SH-SY5Y (cell line): ENCODE data around the gene SMARCD3.
A peak's percentile ranks its signal among the peaks of the same experiment; 100 is the strongest.

ENCODE experiments used
- GATA2 ChIP-seq: IDR thresholded peaks from 2 replicates; pipeline ENCODE4 v1.6.1; 2011; ENCODE audit warnings: mild to moderate bottlenecking, low read depth, low read length
- GATA3 ChIP-seq: IDR thresholded peaks from 2 replicates; pipeline ENCODE4 v1.6.1; 2011; ENCODE audit warnings: low read depth, mild to moderate bottlenecking, low read length, moderate library complexity

SMARCD3 gene

GRCh38 chr7:151239837-151240459 lies 8.5 kb downstream of the SMARCD3 start:
- TF ChIP-seq GATA3: no peak
- TF ChIP-seq GATA2: no peak

- TF ChIP-seq GATA3: no peak
These were observed 9.3 kb downstream of the SMARCD3 start for GRCh38 chr7:151238924-151239836.

- TF ChIP-seq GATA3: no peak
- no peak for TF ChIP-seq GATA2
These were observed 10.2 kb downstream of the SMARCD3 start for GRCh38 chr7:151238190-151238810.

GRCh38 chr7:151237244-151238189 lies 11.0 kb downstream of the SMARCD3 start:
- TF ChIP-seq GATA3 (no peak), GATA2 (no peak)

- no peak for TF ChIP-seq GATA3
- TF ChIP-seq GATA2: no peak
These were observed 12.1 kb downstream of the SMARCD3 start for GRCh38 chr7:151236406-151236805.

GRCh38 chr7:151235091-151235787 lies 13.3 kb downstream of the SMARCD3 start:
- TF ChIP-seq GATA3: no peak
- TF ChIP-seq GATA2: no peak

- TF ChIP-seq GATA3: no peak
These were observed 14.7 kb downstream of the SMARCD3 start for GRCh38 chr7:151233804-151234203.

GRCh38 chr7:151232917-151233701 lies 15.4 kb downstream of the SMARCD3 start:
- TF ChIP-seq GATA2 (peak; percentile 53; the same call in 1 of the 2 replicates), GATA3 (no peak)

- peak; percentile 17; the same call in 1 of the 2 replicates for TF ChIP-seq GATA2
- no peak for TF ChIP-seq GATA3
These were observed 16.2 kb downstream of the SMARCD3 start, which contains the start of gene CHPF2 for GRCh38 chr7:151232091-151232916. Gene CHPF2, plus strand, starts transcription at chr7:151232483. Its CDS starts 1,529 bp downstream, at chr7:151234012.

- TF ChIP-seq GATA3 (no peak), GATA2 (no peak)
These were observed 17.4 kb downstream of the SMARCD3 start for GRCh38 chr7:151231080-151231479.

- TF ChIP-seq GATA2: no peak
- TF ChIP-seq GATA3: no peak
These were observed 19.2 kb downstream of the SMARCD3 start for GRCh38 chr7:151229249-151229648.
